IPS-15b (cell line): ENCODE data around the gene RPL22.

Experiments
- H3K27me3 ChIP-seq: one replicate; pipeline ENCODE4 v1.6.1; 2013; ENCODE audit warnings: low read length; ENCODE audit not compliant: control insufficient read depth, insufficient read depth
- H3K36me3 ChIP-seq: one replicate; pipeline ENCODE4 v1.6.1; 2013; ENCODE audit warnings: low read length; ENCODE audit not compliant: control insufficient read depth, insufficient read depth
- H3K4me1 ChIP-seq: one replicate; pipeline ENCODE4 v1.6.1; 2013; ENCODE audit warnings: mild to moderate bottlenecking, low read length; ENCODE audit not compliant: control insufficient read depth, insufficient read depth
- H3K4me3 ChIP-seq: one replicate; pipeline ENCODE4 v1.5.1; 2013; ENCODE audit warnings: low read depth, low read length
- H3K9ac ChIP-seq: one replicate; pipeline ENCODE4 v1.6.1; 2013; ENCODE audit warnings: low read depth, mild to moderate bottlenecking, low read length
- H3K9me3 ChIP-seq: one replicate; pipeline ENCODE4 v1.6.1; 2013; ENCODE audit warnings: mild to moderate bottlenecking, low read length; ENCODE audit not compliant: control insufficient read depth, insufficient read depth

Gene RPL22

DNA sequence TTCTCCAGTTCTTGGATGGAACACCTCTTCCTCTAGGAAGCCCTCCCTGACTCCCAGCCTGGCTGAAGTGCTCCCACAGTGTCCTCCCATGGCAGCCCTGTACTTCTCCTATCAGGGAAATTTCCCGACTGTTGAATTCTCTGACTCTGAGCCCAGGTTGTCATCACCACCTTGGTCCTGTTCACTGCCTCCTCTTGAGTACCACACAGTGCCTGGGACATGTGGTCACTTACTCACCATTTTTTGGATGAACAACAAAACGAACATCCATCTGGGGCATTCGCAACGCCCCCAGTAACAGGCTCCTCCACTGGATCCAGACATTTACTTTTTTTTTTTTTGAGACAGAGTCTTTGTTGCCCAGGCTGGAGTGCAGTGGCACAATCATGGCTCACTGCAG is 56.7 kb downstream of the RPL22 start:
- no peak overlapping the region for H3K9ac ChIP-seq
- H3K36me3 ChIP-seq, result no peaks in the 10 kb centered on the region
- H3K4me1 ChIP-seq, result no peaks in the 10 kb centered on the region
- peaks cover 4% of the 10 kb centered on the region for H3K27me3 ChIP-seq
- no peaks in the 10 kb centered on the region for H3K9me3 ChIP-seq
- H3K4me3 ChIP-seq, result no peak overlapping the region

DNA sequence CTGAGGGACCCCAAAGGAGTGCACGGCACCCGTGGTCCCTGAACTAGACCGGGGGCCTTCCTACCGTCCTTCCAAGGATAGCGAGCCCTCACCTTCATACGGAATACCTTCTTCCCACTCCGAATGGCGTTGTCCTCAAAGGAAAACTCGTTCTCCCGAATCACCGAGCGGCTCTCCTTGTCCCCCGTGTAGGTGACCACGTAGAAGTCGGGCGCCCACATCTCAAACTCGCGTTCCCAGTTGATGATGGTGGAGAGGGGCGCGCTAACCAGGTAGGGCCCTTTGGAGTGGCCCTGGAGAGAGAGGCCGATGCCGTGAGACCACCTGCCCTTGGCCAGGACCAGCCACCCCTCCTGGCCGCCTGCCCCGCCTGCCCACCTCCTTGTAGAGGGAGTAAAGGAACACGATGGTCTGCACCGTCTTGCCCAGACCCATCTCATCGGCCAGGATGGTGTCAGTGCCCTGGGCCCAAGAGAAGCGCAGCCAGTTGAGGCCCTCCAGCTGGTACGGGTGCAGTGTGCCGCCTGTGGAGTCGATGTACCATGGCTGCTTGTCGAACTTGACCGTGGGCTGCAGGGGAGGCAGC is 57.3 kb downstream of the RPL22 start:
- H3K9ac ChIP-seq, result no peak overlapping the region
- no peaks in the 10 kb centered on the region for H3K27me3 ChIP-seq
- no peaks in the 10 kb centered on the region for H3K9me3 ChIP-seq
- no peaks in the 10 kb centered on the region for H3K36me3 ChIP-seq
- H3K4me3 ChIP-seq, result no peak overlapping the region
- H3K4me1 ChIP-seq, result no peaks in the 10 kb centered on the region

DNA sequence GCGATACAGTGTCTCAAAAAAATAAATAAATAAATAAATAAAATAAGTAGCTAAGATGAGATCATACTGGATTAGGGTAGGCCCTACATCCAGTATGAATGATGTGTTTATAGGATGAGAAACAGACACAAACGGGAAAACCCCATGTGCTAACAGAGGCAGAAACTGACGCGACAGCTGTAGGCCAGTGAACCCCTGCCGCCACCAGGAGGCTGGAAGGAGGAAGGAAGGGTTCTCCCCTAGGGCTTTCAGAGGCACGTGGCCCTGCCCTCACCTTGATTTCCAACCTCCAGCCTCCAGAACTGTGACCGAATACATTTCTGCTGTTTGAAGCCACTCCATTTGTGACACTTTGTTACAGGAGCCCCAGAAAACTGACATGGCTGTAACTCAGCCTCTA is 57.8 kb downstream of the RPL22 start:
- Histone ChIP-seq H3K9ac (no peak overlapping the region), H3K4me1 (no peaks in the 10 kb centered on the region), H3K36me3 (no peaks in the 10 kb centered on the region), H3K4me3 (no peak overlapping the region), H3K27me3 (no peaks in the 10 kb centered on the region), H3K9me3 (no peaks in the 10 kb centered on the region)

DNA sequence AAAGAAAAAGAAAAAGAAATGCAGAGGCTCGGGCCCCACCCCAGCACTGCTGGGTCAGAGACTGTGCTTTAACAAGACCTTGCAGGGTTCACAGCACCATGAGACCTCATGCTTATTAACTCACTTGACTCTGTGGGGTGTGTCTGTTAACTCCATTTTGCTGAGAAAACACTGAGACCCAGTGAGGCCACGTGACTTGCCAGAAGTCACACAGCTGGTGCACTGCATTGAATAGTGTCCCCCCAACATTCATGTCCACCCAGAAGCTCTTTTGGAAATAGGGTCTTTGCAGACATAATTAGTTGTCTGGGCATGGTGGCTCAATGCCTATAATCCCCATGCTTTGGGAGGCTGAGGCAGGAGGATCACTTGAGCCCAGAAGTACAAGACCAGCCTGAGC is 59.0 kb downstream of the RPL22 start:
- no peaks in the 10 kb centered on the region for H3K9me3 ChIP-seq
- H3K4me3 ChIP-seq, result no peak overlapping the region
- H3K4me1 ChIP-seq, result no peaks in the 10 kb centered on the region
- no peaks in the 10 kb centered on the region for H3K27me3 ChIP-seq
- no peaks in the 10 kb centered on the region for H3K36me3 ChIP-seq
- H3K9ac ChIP-seq, result no peak overlapping the region

DNA sequence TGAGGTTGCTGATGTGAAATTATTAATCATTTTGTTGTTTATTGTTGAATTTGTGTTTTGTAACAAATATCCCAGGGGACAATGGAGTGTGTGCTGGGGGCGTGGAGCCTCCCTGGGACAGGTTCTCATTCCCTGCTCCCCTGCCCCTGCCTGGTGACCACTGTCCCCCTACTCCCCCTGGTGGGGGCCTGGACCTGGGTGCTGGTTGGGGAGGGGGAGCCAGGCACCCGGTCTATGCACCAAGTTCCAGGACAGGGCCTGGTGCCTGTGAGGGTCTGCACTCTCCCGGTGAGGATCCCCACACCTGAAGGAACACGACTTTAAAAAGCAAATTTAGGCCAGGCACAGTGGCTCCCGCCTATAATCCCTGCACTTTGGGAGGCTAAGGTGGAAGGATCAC is 61.6 kb downstream of the RPL22 start:
- Histone ChIP-seq H3K9ac (no peak overlapping the region), H3K9me3 (no peaks in the 10 kb centered on the region), H3K27me3 (no peaks in the 10 kb centered on the region)

DNA sequence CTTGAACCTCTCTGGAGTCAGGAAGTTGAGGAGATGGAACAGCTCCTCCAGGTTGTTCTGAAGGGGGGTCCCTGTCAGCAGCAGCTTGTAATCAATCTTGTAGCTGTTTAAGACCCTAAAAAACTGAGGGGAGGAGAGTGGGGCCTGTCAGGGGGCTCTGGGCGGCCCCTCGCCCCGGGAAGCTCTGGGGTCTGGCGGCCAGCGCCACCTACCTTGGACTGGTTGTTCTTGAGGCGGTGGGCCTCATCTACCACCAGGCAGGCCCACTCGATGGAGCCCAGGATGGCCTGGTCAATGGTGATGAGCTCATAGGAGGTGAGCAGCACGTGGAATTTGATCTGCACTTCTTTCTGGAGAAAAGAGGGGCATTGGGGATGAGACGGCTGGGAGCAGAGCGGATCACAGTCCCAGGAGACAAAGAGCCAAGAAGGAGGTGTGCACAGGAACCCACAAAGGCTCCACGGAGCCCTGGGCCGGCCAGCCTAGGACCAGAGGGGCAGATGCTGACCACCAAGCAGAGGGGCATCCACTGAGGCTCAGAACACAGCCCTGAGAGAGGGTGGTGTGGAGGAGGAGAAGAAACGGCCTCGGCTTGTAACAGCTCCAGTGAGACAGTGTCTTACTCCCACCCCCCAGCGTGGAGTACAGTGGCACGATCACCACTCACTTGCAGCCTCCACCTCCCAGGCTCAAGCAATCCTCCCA is 62.7 kb downstream of the RPL22 start:
- no peak overlapping the region for H3K9ac ChIP-seq
- H3K36me3 ChIP-seq, result no peaks in the 10 kb centered on the region
- H3K9me3 ChIP-seq, result no peaks in the 10 kb centered on the region
- no peaks in the 10 kb centered on the region for H3K27me3 ChIP-seq
- no peaks in the 10 kb centered on the region for H3K4me1 ChIP-seq
- no peak overlapping the region for H3K4me3 ChIP-seq

More for the DNA sequence above, 61.6 kb downstream of the RPL22 start:
- Histone ChIP-seq H3K4me3 (no peak overlapping the region), H3K4me1 (no peaks in the 10 kb centered on the region), H3K36me3 (no peaks in the 10 kb centered on the region)
